Stomach (tissue), 9 donors: Measurements from ENCODE around the gene GP2. TPM values are rescaled to one million over a fixed set of nuclear protein-coding genes. Genes with fewer than 3 reads are reported as not detected.

Experiments used
- DNase-seq, 2 donors: peaks; one replicate each; pipeline versions ENCODE4 v3.0.0 to v3.0.0-alpha.2; 2013 to 2019
- H3K27ac ChIP-seq, 5 donors: fragments of 200-600 bp in 4 of 5; sonication (generic) in 4 of 5; one replicate each; pipeline ENCODE4 v1.5.1; 2013 to 2019; ENCODE audit warnings: mild to moderate bottlenecking in 1 of 5, moderate library complexity in 1 of 5
- H3K27me3 ChIP-seq, 3 donors: fragments of 200-600 bp; sonication (generic); one replicate each; pipeline ENCODE4 v1.5.1; 2017 to 2019; ENCODE audit warnings: mixed run types in 1 of 3
- H3K36me3 ChIP-seq, 4 donors: fragments of 200-600 bp; sonication (generic); 1 replicate in 3 of 4; 2 replicates in 1 of 4; pipeline ENCODE4 v1.5.1; 2016 to 2019
- H3K4me1 ChIP-seq, 4 donors: fragments of 200-600 bp; sonication (generic); one replicate each; pipeline ENCODE4 v1.5.1; 2016 to 2019
- H3K4me3 ChIP-seq, 4 donors: fragments of 200-600 bp; sonication (generic) in 3 of 4; one replicate each; pipeline ENCODE4 v1.5.1; 2016 to 2019; ENCODE audit warnings: mild to moderate bottlenecking in 1 of 4
- H3K9me3 ChIP-seq, 4 donors: fragments of 200-600 bp; sonication (generic); one replicate each; pipeline ENCODE4 v1.5.1; 2016 to 2019
- EP300 ChIP-seq: sonication (generic); formaldehyde crosslinking; IDR thresholded peaks from one replicate; pipeline ENCODE4 v1.6.1; 2017; ENCODE audit warnings: antibody characterized with exemption
- POLR2A ChIP-seq, 4 donors: fragments of 450-650 bp; IDR thresholded peaks; one replicate each; pipeline ENCODE4 v1.6.1; 2016; ENCODE audit warnings: antibody characterized with exemption in 4 of 4, control low read depth in 2 of 4, mild to moderate bottlenecking in 1 of 4, moderate library complexity in 1 of 4
- POLR2AphosphoS5 ChIP-seq, 3 donors: sonication (generic); formaldehyde crosslinking; IDR thresholded peaks; one replicate each; pipeline ENCODE4 v1.6.1; 2016; ENCODE audit warnings: antibody characterized with exemption in 3 of 3
- WGBS, 5 donors: extraction: QIAGEN DNeasy Blood & Tissue Kit in 3 of 5; methylation state at CpG; one replicate each; pipeline versions ENCODE4 v1.1.5 to v1.1.7; 2013 to 2018; 5-methylcytosine and 5-hydroxymethylcytosine counted together
- intact Hi-C: fragments of 100-400 bp; cut with DNase I; formaldehyde crosslinking; loops from one replicate; pipeline ENCODE4 v1.15.1; 2023; ENCODE audit warnings: low total_unique reads
- polyA plus RNA-seq, 3 donors: library from polyadenylated mRNA; stranded (reverse); fragments of 200-250 nt; gene quantifications; one replicate each; pipeline ENCODE4 v1.2.3, GENCODE V29; 2013
- total RNA-seq, 5 donors: library from RNA; depleted of rRNA; stranded (reverse); fragments of >200 nt; gene quantifications; one replicate each; pipeline versions ENCODE4 v1.1.0 to v1.2.3, GENCODE V29; 2014 to 2016
- TF ChIP-seq, protein P1 (sequence below), 7 experiments: fragments of 450-650 bp in 4 of 7; fragments of 200-600 bp in 3 of 7; sonication (generic) in 3 of 7; IDR thresholded peaks; one replicate each; pipeline ENCODE4 v1.5.1; 2016 to 2019; ENCODE audit warnings: antibody characterized with exemption in 7 of 7, control low read depth in 2 of 7, mild to moderate bottlenecking in 1 of 7
- donor health status: healthy with polysubstance abuse.
- donor health status: Bipolar disorder and iron deficiency.
- donor health status: healthy.

GP2 gene
- total and polyA plus RNA-seq, 8 donors, result 0.55 to 53.3 (median 14.4) TPM

DNA sequence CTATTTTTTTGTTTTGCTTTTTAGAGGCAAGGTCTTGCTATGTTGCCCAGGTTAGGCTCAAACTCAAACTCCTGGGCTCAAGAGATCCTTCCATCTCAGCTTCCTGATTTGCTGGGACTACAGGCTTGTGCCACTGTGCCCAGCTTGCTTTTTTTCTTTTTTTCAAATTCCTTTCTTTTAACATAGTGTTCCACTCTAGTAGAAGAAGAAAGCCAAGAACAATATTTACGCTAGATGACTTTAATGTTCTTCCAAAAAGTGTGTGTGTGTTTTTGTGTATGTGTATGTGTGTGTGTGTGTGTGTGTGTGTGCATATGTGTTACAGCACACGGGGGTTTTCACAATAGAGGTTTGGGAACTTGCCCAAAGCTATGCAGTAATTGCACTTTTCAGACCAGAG lies 35.9 kb upstream of the GP2 start:
- Histone ChIP-seq H3K4me1 (no peaks in the 10 kb centered on the region), H3K4me3 (no peak overlapping the region), H3K36me3 (no peaks in the 10 kb centered on the region), H3K27me3 (no peaks in the 10 kb centered on the region), H3K9me3 (no peaks in the 10 kb centered on the region), H3K27ac (peak overlapping the region in 1 of 5 donors; percentile 14)
- WGBS, 5 donors, result 27 to 39% (median 37%) methylated on average over 2 of the region's 2 CpGs
- intact Hi-C loops, result no loop called here
- DNase-seq, result no peak
- no peak for TF ChIP-seq POLR2A (IDR thresholded peaks at IDR 0.05)
- no peak for TF ChIP-seq EP300
- TF ChIP-seq POLR2AphosphoS5 (IDR thresholded peaks at IDR 0.05), result no peak
- TF ChIP-seq, protein P1, sequence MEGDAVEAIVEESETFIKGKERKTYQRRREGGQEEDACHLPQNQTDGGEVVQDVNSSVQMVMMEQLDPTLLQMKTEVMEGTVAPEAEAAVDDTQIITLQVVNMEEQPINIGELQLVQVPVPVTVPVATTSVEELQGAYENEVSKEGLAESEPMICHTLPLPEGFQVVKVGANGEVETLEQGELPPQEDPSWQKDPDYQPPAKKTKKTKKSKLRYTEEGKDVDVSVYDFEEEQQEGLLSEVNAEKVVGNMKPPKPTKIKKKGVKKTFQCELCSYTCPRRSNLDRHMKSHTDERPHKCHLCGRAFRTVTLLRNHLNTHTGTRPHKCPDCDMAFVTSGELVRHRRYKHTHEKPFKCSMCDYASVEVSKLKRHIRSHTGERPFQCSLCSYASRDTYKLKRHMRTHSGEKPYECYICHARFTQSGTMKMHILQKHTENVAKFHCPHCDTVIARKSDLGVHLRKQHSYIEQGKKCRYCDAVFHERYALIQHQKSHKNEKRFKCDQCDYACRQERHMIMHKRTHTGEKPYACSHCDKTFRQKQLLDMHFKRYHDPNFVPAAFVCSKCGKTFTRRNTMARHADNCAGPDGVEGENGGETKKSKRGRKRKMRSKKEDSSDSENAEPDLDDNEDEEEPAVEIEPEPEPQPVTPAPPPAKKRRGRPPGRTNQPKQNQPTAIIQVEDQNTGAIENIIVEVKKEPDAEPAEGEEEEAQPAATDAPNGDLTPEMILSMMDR (IDR thresholded peaks at IDR 0.05), result no peak

DNA sequence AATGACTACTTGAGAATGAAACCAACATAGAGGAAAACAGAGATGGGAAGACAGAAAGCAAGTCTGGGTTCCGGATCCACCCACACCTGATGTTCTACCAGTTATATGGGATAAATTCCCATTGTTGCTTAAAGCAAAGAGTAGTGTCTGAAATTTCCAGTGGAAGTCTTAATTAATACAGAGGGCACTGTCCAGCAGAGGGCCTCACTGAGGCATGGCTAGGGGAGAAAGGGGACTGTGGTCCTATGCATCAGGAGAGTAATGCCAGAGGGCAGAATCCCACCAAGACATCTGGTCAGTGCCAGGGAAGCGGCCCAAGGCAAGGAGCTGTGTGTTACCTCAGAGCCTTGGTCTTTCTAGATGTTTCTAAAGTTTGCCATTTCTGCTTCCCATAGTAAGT lies 32.7 kb upstream of the GP2 start:
- TF ChIP-seq POLR2A (IDR thresholded peaks at IDR 0.05) (no peak), POLR2AphosphoS5 (IDR thresholded peaks at IDR 0.05) (no peak), EP300 (no peak)
- TF ChIP-seq, protein P1 (IDR thresholded peaks at IDR 0.05), result peak in 2 of 7 experiments; percentile 8 to 16
- Histone ChIP-seq H3K27me3 (no peaks in the 10 kb centered on the region), H3K36me3 (no peaks in the 10 kb centered on the region), H3K27ac (no peak overlapping the region), H3K9me3 (no peaks in the 10 kb centered on the region), H3K4me1 (no peaks in the 10 kb centered on the region), H3K4me3 (no peak overlapping the region)
- no peak for DNase-seq
- intact Hi-C loops, result no loop called here
- WGBS, 5 donors, result 41 to 73% (median 59%) methylated on average over 2 of the region's 2 CpGs

DNA sequence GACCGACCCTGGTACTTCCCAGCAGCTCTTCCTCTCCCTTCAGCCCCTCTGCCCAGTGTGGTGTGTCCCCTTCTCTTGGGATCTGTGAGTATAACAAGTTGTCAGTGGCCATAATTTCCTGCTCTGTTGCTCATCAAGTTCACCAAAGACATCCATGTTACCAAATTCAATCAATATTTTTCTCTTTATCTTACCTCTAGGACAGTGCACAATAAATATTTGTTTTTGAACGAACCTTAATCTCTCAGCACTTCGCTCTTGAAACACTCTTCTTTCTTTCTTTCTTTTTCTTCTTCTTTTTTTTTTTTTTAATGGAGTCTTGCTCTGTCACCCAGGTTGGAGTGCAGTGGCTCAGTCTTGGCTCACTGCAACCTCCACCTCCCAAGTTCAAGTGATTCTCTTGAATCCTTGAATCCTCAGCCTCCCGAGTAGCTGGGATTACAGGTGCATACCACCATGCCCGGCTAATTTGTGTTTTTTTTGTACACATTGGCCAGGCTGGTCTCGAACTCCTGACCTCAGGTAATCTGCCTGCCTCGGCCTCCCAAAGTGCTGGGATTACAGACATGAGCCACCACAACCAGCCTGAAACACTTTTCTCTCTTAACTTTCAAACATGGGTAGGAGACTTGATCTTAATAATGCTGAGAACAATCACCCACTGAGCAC lies 27.9 kb upstream of the GP2 start:
- Histone ChIP-seq H3K9me3 (no peaks in the 10 kb centered on the region), H3K4me3 (no peak overlapping the region), H3K4me1 (no peaks in the 10 kb centered on the region), H3K36me3 (no peaks in the 10 kb centered on the region), H3K27ac (no peak overlapping the region), H3K27me3 (no peaks in the 10 kb centered on the region)
- DNase-seq, result no peak
- 59 to 70% (median 64%) methylated on average over 7 of the region's 7 CpGs for WGBS, 5 donors
- intact Hi-C loops, result no loop called here
- no peak for TF ChIP-seq EP300
- no peak for TF ChIP-seq POLR2AphosphoS5 (IDR thresholded peaks at IDR 0.05)
- TF ChIP-seq POLR2A (IDR thresholded peaks at IDR 0.05), result no peak
- TF ChIP-seq, protein P1 (IDR thresholded peaks at IDR 0.05), result no peak

DNA sequence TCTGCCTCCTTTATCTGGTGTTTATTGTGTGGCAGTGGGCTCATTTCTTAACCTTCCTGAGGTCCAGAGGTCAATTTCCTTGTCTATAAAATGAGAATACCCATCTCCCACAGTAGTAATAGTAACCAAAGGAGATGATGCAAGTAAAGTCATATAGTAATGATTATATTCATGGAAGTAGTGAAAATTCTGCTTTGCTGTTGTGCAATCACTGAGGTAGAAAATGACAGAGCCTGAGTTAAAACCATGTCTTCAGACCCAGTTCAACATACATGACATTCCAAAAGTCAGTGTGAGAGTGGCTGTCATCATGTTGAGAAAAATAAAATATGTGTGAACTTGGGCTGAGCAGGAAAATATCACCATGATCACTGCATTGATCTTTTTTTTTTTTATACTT lies 26.1 kb upstream of the GP2 start:
- no peak for TF ChIP-seq EP300
- no peak for TF ChIP-seq POLR2AphosphoS5 (IDR thresholded peaks at IDR 0.05)
- TF ChIP-seq, protein P1 (IDR thresholded peaks at IDR 0.05), result no peak
- no peak for TF ChIP-seq POLR2A (IDR thresholded peaks at IDR 0.05)
- intact Hi-C loops, result no loop called here

More for the DNA sequence above, 26.1 kb upstream of the GP2 start:
- H3K4me3 ChIP-seq, result no peak overlapping the region
- H3K36me3 ChIP-seq, result no peaks in the 10 kb centered on the region
- H3K27me3 ChIP-seq, result peaks cover 0 to 10% (median 0%) of the 10 kb centered on the region in 3 donors
- no peaks in the 10 kb centered on the region for H3K9me3 ChIP-seq
- no peak overlapping the region for H3K27ac ChIP-seq
- H3K4me1 ChIP-seq, result peaks cover 0 to 7% (median 3%) of the 10 kb centered on the region in 4 donors
- no peak for DNase-seq
